ENCODE data around the gene MPZL3. TPM values are rescaled to one million over a fixed set of nuclear protein-coding genes. Genes with fewer than 3 reads are reported as not detected.

The MPZL3 gene
- total RNA-seq, 1 experiment from 2014 or later: 0.52 TPM

GRCh38 chr11:118219244-118219643 is 32.9 kb downstream of the MPZL3 start:
- intact Hi-C loops (cut with micrococcal nuclease; ENCODE audit: unreplicated experiment): no loop called here
- Histone ChIP-seq H3K9me3 (ENCODE audit: low read depth, low read length, poor library complexity, severe bottlenecking) (no peaks in the 10 kb centered on the region), H3K27me3 (replicated peaks; ENCODE audit: insufficient read depth, low read depth, low read length, poor library complexity) (peaks cover 70% of the 10 kb centered on the region), H3K27ac (ENCODE audit: low read depth, low read length, poor library complexity, severe bottlenecking) (no peak overlapping the region), H3K36me3 (ENCODE audit: insufficient read depth, low read length, poor library complexity, severe bottlenecking) (no peaks in the 10 kb centered on the region), H3K4me3 (ENCODE audit: low read depth, low read length, poor library complexity, severe bottlenecking) (no peak overlapping the region), H3K4me1 (ENCODE audit: insufficient read depth, low read length, poor library complexity, severe bottlenecking) (no peaks in the 10 kb centered on the region)
- no TSS peak for BruUV-seq (replicated peaks)
- DNase-seq (ENCODE audit: low spot score): no peak
- ChIA-PET POLR2A (ENCODE audit: low non-redundant PET) (no interaction called here), CTCF (no interaction called here)
- TF ChIP-seq EZH2 (IDR thresholded peaks at IDR 0.05; ENCODE audit: borderline replicate concordance, low read depth, low read length, poor library complexity, severe bottlenecking): no peak
- no peak for TF ChIP-seq CTCF (conservative IDR thresholded peaks at IDR 0.05; ENCODE audit: low read depth, low read length)

GRCh38 chr11:118217575-118217974 is 34.6 kb downstream of the MPZL3 start:
- no TSS peak for BruUV-seq (replicated peaks)
- H3K27ac ChIP-seq (ENCODE audit: low read depth, low read length, poor library complexity, severe bottlenecking): no peak overlapping the region
- no peaks in the 10 kb centered on the region for H3K36me3 ChIP-seq (ENCODE audit: insufficient read depth, low read length, poor library complexity, severe bottlenecking)
- peaks cover 70% of the 10 kb centered on the region for H3K27me3 ChIP-seq (replicated peaks; ENCODE audit: insufficient read depth, low read depth, low read length, poor library complexity)
- H3K4me3 ChIP-seq (ENCODE audit: low read depth, low read length, poor library complexity, severe bottlenecking): no peak overlapping the region
- CTCF ChIA-PET: no interaction called here
- H3K9me3 ChIP-seq (ENCODE audit: low read depth, low read length, poor library complexity, severe bottlenecking): no peaks in the 10 kb centered on the region
- POLR2A ChIA-PET (ENCODE audit: low non-redundant PET): no interaction called here
- no peak for TF ChIP-seq CTCF (conservative IDR thresholded peaks at IDR 0.05; ENCODE audit: low read depth, low read length)
- no peaks in the 10 kb centered on the region for H3K4me1 ChIP-seq (ENCODE audit: insufficient read depth, low read length, poor library complexity, severe bottlenecking)
- no peak for DNase-seq (ENCODE audit: low spot score)
- intact Hi-C loops (cut with micrococcal nuclease; ENCODE audit: unreplicated experiment): no loop called here

- no TSS peak for BruUV-seq (replicated peaks)
- intact Hi-C loops (cut with micrococcal nuclease; ENCODE audit: unreplicated experiment): no loop called here
- ChIA-PET POLR2A (ENCODE audit: low non-redundant PET) (no interaction called here), CTCF (interaction anchor here (0.7 kb wide), 1 partner anchor 982 kb away, joined by 3 read pairs; no protein-coding TSS in a partner anchor)
- Histone ChIP-seq H3K27ac (ENCODE audit: low read depth, low read length, poor library complexity, severe bottlenecking) (no peak overlapping the region), H3K36me3 (ENCODE audit: insufficient read depth, low read length, poor library complexity, severe bottlenecking) (no peaks in the 10 kb centered on the region), H3K4me3 (ENCODE audit: low read depth, low read length, poor library complexity, severe bottlenecking) (no peak overlapping the region), H3K4me1 (ENCODE audit: insufficient read depth, low read length, poor library complexity, severe bottlenecking) (no peaks in the 10 kb centered on the region), H3K27me3 (replicated peaks; ENCODE audit: insufficient read depth, low read depth, low read length, poor library complexity) (peaks cover 68% of the 10 kb centered on the region), H3K9me3 (ENCODE audit: low read depth, low read length, poor library complexity, severe bottlenecking) (no peaks in the 10 kb centered on the region)
- TF ChIP-seq CTCF (conservative IDR thresholded peaks at IDR 0.05; ENCODE audit: low read depth, low read length): no peak
- no peak for TF ChIP-seq EZH2 (IDR thresholded peaks at IDR 0.05; ENCODE audit: borderline replicate concordance, low read depth, low read length, poor library complexity, severe bottlenecking)
- no peak for DNase-seq (ENCODE audit: low spot score)
These were observed 35.3 kb downstream of the MPZL3 start for GRCh38 chr11:118216621-118217481.
